Adrenal gland (tissue), 12 donors: Measurements from ENCODE around the gene RAD51B. TPM values are rescaled to one million over a fixed set of nuclear protein-coding genes. Genes with fewer than 3 reads are reported as not detected.

Experiments used
- DNase-seq, 7 donors: peaks; one replicate each; pipeline ENCODE4 v3.0.0-alpha.2; 2019 to 2020
- H3K27ac ChIP-seq, 5 donors: fragments of 200-600 bp; sonication (generic) in 4 of 5; 1 replicate in 3 of 5; 2 replicates in 2 of 5; pipeline versions ENCODE4 v1.5.1 to v1.8.0; 2016 to 2020; ENCODE audit warnings: mild to moderate bottlenecking in 1 of 5
- H3K27me3 ChIP-seq: fragments of 200-600 bp; 2 replicates; pipeline ENCODE4 v1.8.0; 2021
- H3K36me3 ChIP-seq, 2 donors: fragments of 200-600 bp; replicated peaks in 1 of 2; 1 replicate in 1 of 2; 2 replicates in 1 of 2; pipeline versions ENCODE4 v1.5.1 to v1.8.0; 2018 to 2022
- H3K4me1 ChIP-seq, 2 donors: fragments of 200-600 bp; replicated peaks in 1 of 2; 1 replicate in 1 of 2; 2 replicates in 1 of 2; pipeline versions ENCODE4 v1.5.1 to v1.8.0; 2018 to 2021
- H3K4me3 ChIP-seq, 4 donors: fragments of 200-600 bp; sonication (generic) in 3 of 4; one replicate each; pipeline ENCODE4 v1.5.1; 2016 to 2018
- H3K9me3 ChIP-seq, 3 donors: fragments of 200-600 bp; sonication (generic) in 1 of 3; replicated peaks in 1 of 3; 1 replicate in 2 of 3; 2 replicates in 1 of 3; pipeline versions ENCODE4 v1.5.1 to v1.8.0; 2016 to 2021
- CTCF ChIP-seq, 6 experiments: fragments of 450-650 bp in 4 of 6; fragments of 200-600 bp in 2 of 6; sonication (generic) in 1 of 6; IDR thresholded peaks; 1 replicate in 5 of 6; 2 replicates in 1 of 6; pipeline versions ENCODE4 v1.5.1 to v1.8.0; 2016 to 2021; ENCODE audit warnings: antibody characterized with exemption in 6 of 6, mild to moderate bottlenecking in 2 of 6, moderate library complexity in 1 of 6
- POLR2A ChIP-seq, 2 donors: fragments of 450-650 bp; IDR thresholded peaks; one replicate each; pipeline ENCODE4 v1.6.1; 2017; ENCODE audit warnings: antibody characterized with exemption in 2 of 2, mild to moderate bottlenecking in 2 of 2, moderate library complexity in 1 of 2
- WGBS, 4 donors: extraction: QIAGEN DNeasy Blood & Tissue Kit in 2 of 4; methylation state at CpG; one replicate each; pipeline versions ENCODE4 v1.1.5 to v1.1.7; 2013 to 2017; 5-methylcytosine and 5-hydroxymethylcytosine counted together
- intact Hi-C, 2 donors: fragments of 100-400 bp; cut with DNase I; formaldehyde crosslinking; loops; one replicate each; pipeline versions ENCODE4 v1.14.1 to v1.15.0; 2022 to 2023
- polyA plus RNA-seq, 3 donors: library from polyadenylated mRNA; stranded (reverse); fragments of 200-250 nt in 2 of 3; fragments of 350-450 nt in 1 of 3; fragmentation: Illumina TruSeq in 1 of 3; extraction: RNeasy Lipid Tissue Mini Kit (QIAGEN cat#74804) in 1 of 3; gene quantifications; one replicate each; pipeline ENCODE4 v1.2.3, GENCODE V29; 2013 to 2014
- total RNA-seq, 9 donors: library from RNA; depleted of rRNA in 4 of 9; stranded (reverse); fragments of >200 nt in 4 of 9; fragments of 120-200 nt in 1 of 9; fragmentation: NEBNext Ultra II Directional in 1 of 9; extraction: Animal tissue kit (Norgen Biotek cat#: 25700) in 1 of 9; gene quantifications; one replicate each; pipeline versions ENCODE4 v1.1.0 to v1.2.4, GENCODE V29; 2013 to 2023
- donor health status: healthy with polysubstance abuse.
- donor health status: Bipolar disorder and iron deficiency.
- donor health status: DM: yes; HTN: yes; CAD: no.
- donor health status: DM: no; HTN: no; CAD: no.
- donor health status: DM: no; HTN: no; CAD: no.
- donor health status: DM: yes; HTN: yes; CAD: no.

The RAD51B gene
- total and polyA plus RNA-seq, 12 donors, result 2.3 to 24.6 (median 12.4) TPM

GRCh38 chr14:67900231-67900630 lies 80.7 kb downstream of the RAD51B start:
- TF ChIP-seq CTCF (IDR thresholded peaks at IDR 0.05) (no peak), POLR2A (IDR thresholded peaks at IDR 0.05) (no peak)
- 71 to 92% (median 88%) methylated on average over 1 of the region's 1 CpG for WGBS, 4 donors
- Histone ChIP-seq H3K27me3 (no peaks in the 10 kb centered on the region), H3K27ac (no peak overlapping the region), H3K4me1 (no peaks in the 10 kb centered on the region), H3K4me3 (no peak overlapping the region), H3K36me3 (no peaks in the 10 kb centered on the region), H3K9me3 (peaks cover 0 to 10% (median 0%) of the 10 kb centered on the region in 3 donors)
- intact Hi-C loops, result no loop called here
- no peak for DNase-seq

- H3K9me3 ChIP-seq, result no peaks in the 10 kb centered on the region
- H3K4me3 ChIP-seq, result no peak overlapping the region
- H3K4me1 ChIP-seq, result no peaks in the 10 kb centered on the region
- no peak for DNase-seq
- TF ChIP-seq CTCF (IDR thresholded peaks at IDR 0.05) (no peak), POLR2A (IDR thresholded peaks at IDR 0.05) (no peak)
- intact Hi-C loops, result no loop called here
- no peak overlapping the region for H3K27ac ChIP-seq
- H3K36me3 ChIP-seq, result no peaks in the 10 kb centered on the region
- H3K27me3 ChIP-seq, result no peaks in the 10 kb centered on the region
Observed at GRCh38 chr14:67908052-67908754, 88.6 kb downstream of the RAD51B start.

- no peaks in the 10 kb centered on the region for H3K9me3 ChIP-seq
- DNase-seq, result no peak
- no peaks in the 10 kb centered on the region for H3K36me3 ChIP-seq
- H3K4me1 ChIP-seq, result no peaks in the 10 kb centered on the region
- 67 to 73% (median 69%) methylated on average over 2 of the region's 2 CpGs for WGBS, 4 donors
- H3K4me3 ChIP-seq, result no peak overlapping the region
- no peak for TF ChIP-seq POLR2A (IDR thresholded peaks at IDR 0.05)
- TF ChIP-seq CTCF (IDR thresholded peaks at IDR 0.05), result no peak
- intact Hi-C loops, result no loop called here
- no peaks in the 10 kb centered on the region for H3K27me3 ChIP-seq
- no peak overlapping the region for H3K27ac ChIP-seq
Observed at GRCh38 chr14:67911562-67911961, 92.0 kb downstream of the RAD51B start.

GRCh38 chr14:67916430-67916829 lies 96.9 kb downstream of the RAD51B start:
- TF ChIP-seq POLR2A (IDR thresholded peaks at IDR 0.05), result no peak
- no peak for TF ChIP-seq CTCF (IDR thresholded peaks at IDR 0.05)
- Histone ChIP-seq H3K36me3 (no peaks in the 10 kb centered on the region), H3K27ac (no peak overlapping the region), H3K4me1 (no peaks in the 10 kb centered on the region), H3K27me3 (no peaks in the 10 kb centered on the region), H3K4me3 (no peak overlapping the region), H3K9me3 (no peaks in the 10 kb centered on the region)
- DNase-seq, result no peak
- intact Hi-C loops, result no loop called here
- WGBS, 4 donors, result 95 to 99% (median 96%) methylated on average over 4 of the region's 4 CpGs
